NB4 (cell line): Measurements from ENCODE around the gene SRGAP1.

Source experiments
- MYC ChIP-seq: IDR thresholded peaks from 2 replicates; pipeline ENCODE4 v1.6.1; 2011; ENCODE audit warnings: low read depth, low read length
- POLR2A ChIP-seq: IDR thresholded peaks from 2 replicates; pipeline ENCODE4 v1.6.1; 2011; ENCODE audit warnings: mild to moderate bottlenecking; ENCODE audit not compliant: insufficient read length; ENCODE audit errors: extremely low read depth
- TF ChIP-seq, protein P1 (sequence below): IDR thresholded peaks from one replicate; pipeline ENCODE4 v1.5.1; 2012; ENCODE audit warnings: low read depth, low read length
- TF ChIP-seq, protein P2 (sequence below): IDR thresholded peaks from 2 replicates; pipeline ENCODE4 v1.6.1; 2011; ENCODE audit warnings: low read depth, low read length

DNA sequence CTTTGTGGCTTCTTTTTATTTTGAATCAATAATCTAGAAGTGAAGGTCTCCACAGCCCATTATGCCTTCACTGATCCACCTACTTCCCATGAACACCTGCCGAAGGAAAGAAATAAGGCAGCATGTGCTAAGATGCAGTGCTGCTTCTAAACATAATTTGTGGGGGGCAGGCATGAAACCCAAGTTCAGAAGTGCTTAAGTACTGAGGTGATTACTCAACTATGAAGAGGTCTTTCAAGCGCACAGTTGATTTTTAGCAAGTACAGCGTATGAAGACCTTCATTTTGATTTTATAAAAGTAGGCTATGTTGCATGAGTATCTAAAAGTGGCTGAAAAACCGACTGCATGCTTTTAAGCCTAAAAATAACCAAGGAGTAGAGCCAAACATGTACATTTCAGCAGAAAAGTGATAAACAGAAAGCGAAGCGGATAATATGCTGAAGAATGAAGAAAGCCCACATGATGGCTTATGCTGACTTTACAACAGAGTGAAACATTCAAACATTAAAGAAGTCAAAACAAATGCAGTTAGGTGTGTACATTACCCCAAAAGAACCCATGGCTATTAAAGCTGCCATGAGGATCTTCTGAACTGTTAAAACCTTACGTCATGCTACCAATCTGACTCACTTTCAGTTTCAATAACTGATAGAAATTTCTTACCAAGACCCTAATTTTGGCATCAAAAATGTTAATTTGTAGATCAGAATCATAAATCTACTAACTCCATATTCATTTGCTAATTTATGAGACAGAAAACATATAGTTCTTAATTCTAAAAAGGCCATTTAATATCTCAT is 348.3 kb downstream of the SRGAP1 start:
- TF ChIP-seq, protein P1, sequence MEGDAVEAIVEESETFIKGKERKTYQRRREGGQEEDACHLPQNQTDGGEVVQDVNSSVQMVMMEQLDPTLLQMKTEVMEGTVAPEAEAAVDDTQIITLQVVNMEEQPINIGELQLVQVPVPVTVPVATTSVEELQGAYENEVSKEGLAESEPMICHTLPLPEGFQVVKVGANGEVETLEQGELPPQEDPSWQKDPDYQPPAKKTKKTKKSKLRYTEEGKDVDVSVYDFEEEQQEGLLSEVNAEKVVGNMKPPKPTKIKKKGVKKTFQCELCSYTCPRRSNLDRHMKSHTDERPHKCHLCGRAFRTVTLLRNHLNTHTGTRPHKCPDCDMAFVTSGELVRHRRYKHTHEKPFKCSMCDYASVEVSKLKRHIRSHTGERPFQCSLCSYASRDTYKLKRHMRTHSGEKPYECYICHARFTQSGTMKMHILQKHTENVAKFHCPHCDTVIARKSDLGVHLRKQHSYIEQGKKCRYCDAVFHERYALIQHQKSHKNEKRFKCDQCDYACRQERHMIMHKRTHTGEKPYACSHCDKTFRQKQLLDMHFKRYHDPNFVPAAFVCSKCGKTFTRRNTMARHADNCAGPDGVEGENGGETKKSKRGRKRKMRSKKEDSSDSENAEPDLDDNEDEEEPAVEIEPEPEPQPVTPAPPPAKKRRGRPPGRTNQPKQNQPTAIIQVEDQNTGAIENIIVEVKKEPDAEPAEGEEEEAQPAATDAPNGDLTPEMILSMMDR = no peak
- TF ChIP-seq POLR2A (no peak), MYC (no peak)
- TF ChIP-seq, protein P2, sequence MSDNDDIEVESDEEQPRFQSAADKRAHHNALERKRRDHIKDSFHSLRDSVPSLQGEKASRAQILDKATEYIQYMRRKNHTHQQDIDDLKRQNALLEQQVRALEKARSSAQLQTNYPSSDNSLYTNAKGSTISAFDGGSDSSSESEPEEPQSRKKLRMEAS = no peak
